Kidney glomerular epithelial cell (primary cell): Measurements from ENCODE around the gene WWOX.

Experiments
- DNase-seq: peaks from one replicate; lab custom pipeline; 2025; lab: John Stamatoyannopoulos, UW

Gene WWOX

GRCh38 chr16:78473031-78473699 lies 373.7 kb downstream of the WWOX start:
- no peak for DNase-seq

GRCh38 chr16:78474762-78475161 lies 375.3 kb downstream of the WWOX start:
- DNase-seq, result no peak

- no peak for DNase-seq
Measured at GRCh38 chr16:78476615-78477014, 377.2 kb downstream of the WWOX start.

GRCh38 chr16:78478267-78478861 lies 378.9 kb downstream of the WWOX start:
- no peak for DNase-seq

GRCh38 chr16:78479723-78480122 lies 380.3 kb downstream of the WWOX start:
- no peak for DNase-seq

- no peak for DNase-seq
Measured at GRCh38 chr16:78480588-78480987, 381.1 kb downstream of the WWOX start.

- no peak for DNase-seq
Measured at GRCh38 chr16:78483124-78483992, 383.9 kb downstream of the WWOX start.

- DNase-seq, result no peak
Measured at GRCh38 chr16:78484509-78485058, 385.1 kb downstream of the WWOX start.

GRCh38 chr16:78485188-78485916 lies 385.9 kb downstream of the WWOX start:
- DNase-seq, result no peak

GRCh38 chr16:78485917-78486257 lies 386.4 kb downstream of the WWOX start:
- no peak for DNase-seq

GRCh38 chr16:78487471-78487870 lies 388.0 kb downstream of the WWOX start:
- no peak for DNase-seq

- no peak for DNase-seq
Measured at GRCh38 chr16:78489072-78489471, 389.6 kb downstream of the WWOX start.

- no peak for DNase-seq
Measured at GRCh38 chr16:78489631-78490030, 390.2 kb downstream of the WWOX start.

- no peak for DNase-seq
Measured at GRCh38 chr16:78490431-78490830, 391.0 kb downstream of the WWOX start.

- DNase-seq, result no peak
Measured at GRCh38 chr16:78490847-78491246, 391.4 kb downstream of the WWOX start.

GRCh38 chr16:78493573-78493972 lies 394.1 kb downstream of the WWOX start:
- DNase-seq, result no peak

- no peak for DNase-seq
Measured at GRCh38 chr16:78494105-78494504, 394.7 kb downstream of the WWOX start.

GRCh38 chr16:78494674-78495073 lies 395.2 kb downstream of the WWOX start:
- DNase-seq, result no peak

- DNase-seq, result no peak
Measured at GRCh38 chr16:78496189-78496588, 396.7 kb downstream of the WWOX start.

GRCh38 chr16:78499399-78499798 lies 399.9 kb downstream of the WWOX start:
- no peak for DNase-seq

- DNase-seq, result no peak
Measured at GRCh38 chr16:78500659-78501270, 401.3 kb downstream of the WWOX start.

GRCh38 chr16:78501744-78502143 lies 402.3 kb downstream of the WWOX start:
- DNase-seq, result no peak
